Measurements from ENCODE around the gene FAM177B. TPM values are rescaled to one million over a fixed set of nuclear protein-coding genes. Genes with fewer than 3 reads are reported as not detected.

The FAM177B gene
- total RNA-seq = not detected in 2 replicates

GRCh38 chr1:222736972-222737371 is at the start of gene FAM177B:
FAM177B (plus strand) TSS chr1:222737202; CDS start chr1:222746546, 9,344 bp downstream.

GRCh38 chr1:222712253-222713090 is 24.5 kb upstream of the FAM177B start, which contains the start of the genes AIDA and BROX:
AIDA (minus strand) TSS chr1:222712491; CDS start chr1:222712317, 174 bp downstream.
BROX (plus strand) TSS chr1:222712564; CDS start chr1:222715700, 3,136 bp downstream.

Other genes with a start within 250 kb of the FAM177B start
- gene HHIPL2, start 189.1 kb upstream of the FAM177B start, total RNA-seq = not detected in 2 replicates
- 1.9 and 5.9 TPM in 2 replicates for gene TAF1A, start 147.3 kb upstream of the FAM177B start, total RNA-seq
- 15.1 and 19.7 TPM in 2 replicates for gene MIA3, start 119.1 kb upstream of the FAM177B start, total RNA-seq
- 22.7 and 29.6 TPM in 2 replicates for gene AIDA, start 24.7 kb upstream of the FAM177B start, total RNA-seq
- gene BROX, start 24.6 kb upstream of the FAM177B start, total RNA-seq = 29.8 and 35.1 TPM in 2 replicates
- 0.70 and 0.99 TPM in 2 replicates for gene DISP1, start 77.8 kb downstream of the FAM177B start, total RNA-seq